Activated CD8-positive, alpha-beta T cell treated with anti-CD3 and anti-CD28 coated beads, Interleukin-2, amount 10 ng/mL, durations not matched to agents 7 days and 5 days (primary cell): Measurements from ENCODE around the gene OSM. TPM values are rescaled to one million over a fixed set of nuclear protein-coding genes. Genes with fewer than 3 reads are reported as not detected.
A peak's percentile ranks its signal among the peaks of the same experiment; 100 is the strongest.

Experiments
- ATAC-seq: fragments of 150-1000 bp; cut with Tn5 transposase; one replicate; pipeline ENCODE4 v1.10.0; 2021; ENCODE audit warnings: moderate library complexity
- CTCF ChIA-PET: fragments of 350-600 bp; sonication (Branson Sonifier 250); formaldehyde crosslinking; loops from one replicate; lab custom pipeline; 2021; ENCODE audit warnings: antibody characterized with exemption; lab: Charles Lee
- POLR2A ChIA-PET: fragments of 350-600 bp; sonication (Branson Sonifier 250); formaldehyde crosslinking; loops from one replicate; lab custom pipeline; 2021; ENCODE audit warnings: antibody characterized with exemption; lab: Charles Lee
- DNase-seq: peaks from one replicate; pipeline ENCODE4 v3.0.0-alpha.2; 2020
- H3K27ac Mint-ChIP-seq: one replicate; pipeline ENCODE4 v1.8.0; 2021; ENCODE audit warnings: mild to moderate bottlenecking, mixed read lengths
- H3K27me3 Mint-ChIP-seq: one replicate; pipeline ENCODE4 v1.8.0; 2021; ENCODE audit warnings: low read depth, mixed read lengths
- H3K36me3 Mint-ChIP-seq: one replicate; pipeline ENCODE4 v1.8.0; 2021; ENCODE audit warnings: low read depth, mixed read lengths
- H3K4me1 Mint-ChIP-seq: one replicate; pipeline ENCODE4 v1.8.0; 2021; ENCODE audit warnings: low read depth, mixed read lengths
- H3K4me3 Mint-ChIP-seq: one replicate; pipeline ENCODE4 v1.8.0; 2021; ENCODE audit warnings: mild to moderate bottlenecking, mixed read lengths
- H3K9me3 Mint-ChIP-seq: one replicate; pipeline ENCODE4 v1.8.0; 2022; ENCODE audit warnings: mixed read lengths; ENCODE audit not compliant: insufficient read depth
- total RNA-seq, 2 experiments: library from RNA; stranded (reverse); gene quantifications; one replicate each; pipeline ENCODE4 v1.2.3, GENCODE V29; 2021

The OSM gene
- total RNA-seq, 2 experiments from 2014 or later: 135 to 140 TPM

GRCh38 chr22:30226192-30226832, 40.3 kb downstream of the OSM start:
- peaks cover 8% of the 10 kb centered on the region for H3K36me3 Mint-ChIP-seq
- DNase-seq (no peak), ATAC-seq (no peak)
- H3K27ac Mint-ChIP-seq: peak overlapping the region; percentile 56
- CTCF ChIA-PET: interaction anchor here (0.8 to 1.5 kb wide), 4 partner anchors 29 to 138 kb away, joined by 3 to 6 read pairs (median 3); no protein-coding TSS in a partner anchor
- POLR2A ChIA-PET: interaction anchor here (0.8 kb wide), 1 partner anchor 41 kb away, joined by 3 read pairs; no protein-coding TSS in a partner anchor
- H3K9me3 Mint-ChIP-seq: no peaks in the 10 kb centered on the region
- H3K4me3 Mint-ChIP-seq: no peak overlapping the region
- no peaks in the 10 kb centered on the region for H3K27me3 Mint-ChIP-seq
- H3K4me1 Mint-ChIP-seq: peaks cover 89% of the 10 kb centered on the region

DNA sequence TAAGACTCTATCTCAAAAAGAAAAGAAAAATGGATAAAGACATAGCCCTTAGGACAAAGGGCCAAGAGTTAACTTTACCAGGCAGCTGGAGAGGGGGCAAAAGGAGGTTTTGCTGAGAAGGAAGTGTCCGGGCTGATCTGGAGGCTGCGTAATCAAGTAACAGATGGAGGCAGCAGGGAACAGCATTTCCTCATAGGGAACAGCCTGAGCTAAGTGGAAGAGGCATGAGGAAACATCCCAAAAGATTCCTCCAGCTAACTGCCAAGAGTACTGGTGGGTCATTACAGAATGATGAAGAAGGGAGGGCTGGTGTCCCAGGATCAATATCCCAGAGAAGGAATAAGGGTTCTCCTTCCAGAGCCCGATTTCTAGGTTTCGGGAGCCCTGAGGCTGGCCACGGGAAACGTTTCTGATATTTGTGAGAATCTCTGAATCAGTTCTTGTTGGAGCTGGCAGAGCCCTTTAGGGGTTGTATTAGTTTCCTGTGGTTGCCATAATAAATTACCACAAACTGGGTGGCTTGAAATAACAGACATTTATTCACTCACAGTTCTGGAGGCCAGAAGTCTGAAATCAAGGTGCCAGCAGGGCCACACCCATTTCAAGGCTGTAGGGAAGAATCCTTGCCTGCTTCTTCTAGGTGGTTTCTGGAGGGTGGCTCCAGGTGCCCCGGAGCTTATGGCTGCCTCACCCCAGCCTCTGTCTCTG, 41.3 kb downstream of the OSM start:
- Mint-ChIP-seq H3K9me3 (no peaks in the 10 kb centered on the region), H3K27ac (peak overlapping the region; percentile 92), H3K4me1 (peaks cover 94% of the 10 kb centered on the region), H3K4me3 (no peak overlapping the region), H3K36me3 (peaks cover 8% of the 10 kb centered on the region), H3K27me3 (no peaks in the 10 kb centered on the region)
- ATAC-seq (no peak), DNase-seq (no peak)
- ChIA-PET POLR2A (no interaction called here), CTCF (interaction anchor here (1.0 to 2.5 kb wide), 3 partner anchors 40 to 117 kb away, joined by 5 to 10 read pairs (median 5); no protein-coding TSS in a partner anchor)

GRCh38 chr22:30224161-30224857, 42.3 kb downstream of the OSM start:
- H3K9me3 Mint-ChIP-seq: no peaks in the 10 kb centered on the region
- ChIA-PET CTCF (interaction anchor here (1.0 to 2.5 kb wide), 3 partner anchors 39 to 116 kb away, joined by 5 to 10 read pairs (median 5); no protein-coding TSS in a partner anchor), POLR2A (no interaction called here)
- H3K36me3 Mint-ChIP-seq: peaks cover 8% of the 10 kb centered on the region
- no peak for DNase-seq
- H3K4me1 Mint-ChIP-seq: peaks cover 100% of the 10 kb centered on the region
- H3K4me3 Mint-ChIP-seq: no peak overlapping the region
- H3K27me3 Mint-ChIP-seq: no peaks in the 10 kb centered on the region
- peak overlapping the region; percentile 92 for H3K27ac Mint-ChIP-seq
- no peak for ATAC-seq

DNA sequence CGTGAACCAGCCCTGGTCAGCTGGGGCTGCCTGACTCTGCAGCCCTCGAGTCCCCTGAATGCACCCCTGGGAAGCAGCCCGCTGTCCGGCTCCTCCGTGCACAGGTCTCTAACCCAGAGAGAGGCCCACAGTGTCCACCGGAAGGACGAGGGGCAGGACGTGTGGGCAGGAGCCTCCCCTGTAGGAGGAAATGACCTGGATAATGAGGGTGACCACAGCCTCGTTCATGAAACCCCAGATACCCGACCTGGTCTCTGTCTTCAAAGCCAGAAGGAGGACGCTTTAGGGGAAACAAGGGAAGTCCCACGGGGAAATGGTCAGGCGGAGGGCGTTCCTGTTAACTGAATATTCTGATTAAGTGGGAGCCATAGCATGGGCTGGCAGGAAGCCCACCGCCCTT, 43.3 kb downstream of the OSM start:
- H3K27me3 Mint-ChIP-seq: no peaks in the 10 kb centered on the region
- DNase-seq (no peak), ATAC-seq (no peak)
- H3K4me1 Mint-ChIP-seq: peaks cover 96% of the 10 kb centered on the region
- ChIA-PET POLR2A (no interaction called here), CTCF (interaction anchor here (2.5 kb wide), 1 partner anchor 45 kb away, joined by 10 read pairs; no protein-coding TSS in a partner anchor)
- H3K36me3 Mint-ChIP-seq: peaks cover 8% of the 10 kb centered on the region
- H3K9me3 Mint-ChIP-seq: no peaks in the 10 kb centered on the region
- no peak overlapping the region for H3K4me3 Mint-ChIP-seq
- H3K27ac Mint-ChIP-seq: peak overlapping the region; percentile 92

DNA sequence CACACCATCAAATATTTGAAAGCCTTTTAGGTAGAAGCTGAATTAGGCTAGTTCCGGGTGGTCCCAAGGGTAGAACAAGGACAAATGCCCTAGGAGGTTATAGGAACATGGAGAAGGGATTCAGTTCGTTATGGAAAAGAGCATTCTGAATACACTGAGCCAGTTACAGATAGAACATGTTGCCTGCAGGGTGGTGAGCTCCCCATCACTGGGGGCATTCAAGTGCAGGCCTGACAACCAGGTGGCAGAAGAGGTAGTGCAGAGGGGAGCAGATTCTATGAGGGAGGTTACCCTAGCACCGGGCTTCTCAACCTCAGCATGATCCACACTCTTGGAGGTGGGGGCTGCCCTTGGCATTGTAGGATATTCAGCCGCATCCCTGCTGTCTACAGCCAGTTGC, 44.3 kb downstream of the OSM start:
- CTCF ChIA-PET: interaction anchor here (0.8 to 1.7 kb wide), 2 partner anchors 37 to 46 kb away, joined by 3 to 5 read pairs; no protein-coding TSS in a partner anchor
- Mint-ChIP-seq H3K9me3 (no peaks in the 10 kb centered on the region), H3K4me1 (peaks cover 96% of the 10 kb centered on the region), H3K27ac (peak overlapping the region; percentile 92), H3K27me3 (no peaks in the 10 kb centered on the region), H3K4me3 (no peak overlapping the region), H3K36me3 (peaks cover 8% of the 10 kb centered on the region)
- ATAC-seq: no peak
- POLR2A ChIA-PET: interaction anchor here (2.7 kb wide), 1 partner anchor 26 kb away, joined by 10 read pairs; no protein-coding TSS in a partner anchor
- DNase-seq: no peak

GRCh38 chr22:30221121-30221992, 45.3 kb downstream of the OSM start:
- H3K27me3 Mint-ChIP-seq: no peaks in the 10 kb centered on the region
- H3K4me3 Mint-ChIP-seq: peak overlapping the region; percentile 53
- peak; percentile 82 for ATAC-seq
- ChIA-PET POLR2A (interaction anchor here (0.6 to 2.7 kb wide), 13 partner anchors 15 to 1026 kb away, joined by 3 to 21 read pairs (median 6); partner anchors contain the start of gene LIF), CTCF (interaction anchor here (0.5 to 2.4 kb wide), 11 partner anchors 16 to 908 kb away, joined by 3 to 25 read pairs (median 3); no protein-coding TSS in a partner anchor)
- peak overlapping the region; percentile 92 for H3K27ac Mint-ChIP-seq
- H3K36me3 Mint-ChIP-seq: peaks cover 9% of the 10 kb centered on the region
- peak; percentile 92 for DNase-seq
- H3K4me1 Mint-ChIP-seq: peaks cover 94% of the 10 kb centered on the region
- H3K9me3 Mint-ChIP-seq: no peaks in the 10 kb centered on the region

DNA sequence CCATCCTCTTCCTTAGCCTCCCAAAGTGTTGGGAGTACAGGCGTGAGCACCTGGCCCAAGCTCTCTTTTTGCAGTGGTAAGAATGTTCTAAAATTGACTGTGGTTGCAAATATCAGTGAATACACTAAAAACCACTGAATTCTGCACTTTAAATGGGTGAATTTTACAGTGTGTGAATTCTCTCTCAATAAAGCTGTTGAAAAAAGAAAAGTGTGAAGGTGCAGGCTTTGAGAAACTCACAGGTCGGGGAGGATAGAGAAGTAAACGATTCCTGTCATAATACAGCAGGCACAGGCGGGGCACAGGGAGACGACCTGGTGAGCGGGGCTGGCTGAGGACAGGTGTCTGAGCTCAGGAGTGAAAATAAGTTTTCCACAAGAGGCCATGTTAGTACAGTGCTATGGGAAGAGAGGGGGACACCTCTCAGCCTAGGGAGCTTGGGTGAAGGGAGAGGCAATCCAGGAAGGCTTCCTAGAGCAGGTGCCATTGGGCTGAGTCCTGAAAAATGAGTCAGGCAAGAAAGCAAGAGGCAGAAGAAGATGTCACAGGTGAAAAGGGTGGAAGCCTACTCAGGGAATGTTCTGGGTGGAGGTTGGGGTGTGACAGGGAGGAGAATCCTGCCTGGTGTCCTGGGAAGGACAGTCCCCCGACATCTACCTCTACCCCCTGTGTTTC, 46.2 kb downstream of the OSM start:
- DNase-seq: no peak
- no peak for ATAC-seq
- CTCF ChIA-PET: interaction anchor here (0.6 to 2.4 kb wide), 10 partner anchors 11 to 204 kb away, joined by 3 to 25 read pairs (median 4); partner anchors contain the start of gene MTFP1
- H3K36me3 Mint-ChIP-seq: peaks cover 11% of the 10 kb centered on the region
- POLR2A ChIA-PET: interaction anchor here (0.7 to 2.7 kb wide), 12 partner anchors 14 to 102 kb away, joined by 3 to 21 read pairs (median 8); partner anchors contain the start of gene LIF
- H3K4me3 Mint-ChIP-seq: peak overlapping the region; percentile 53
- peaks cover 94% of the 10 kb centered on the region for H3K4me1 Mint-ChIP-seq
- peak overlapping the region; percentile 92 for H3K27ac Mint-ChIP-seq
- no peaks in the 10 kb centered on the region for H3K27me3 Mint-ChIP-seq
- no peaks in the 10 kb centered on the region for H3K9me3 Mint-ChIP-seq

DNA sequence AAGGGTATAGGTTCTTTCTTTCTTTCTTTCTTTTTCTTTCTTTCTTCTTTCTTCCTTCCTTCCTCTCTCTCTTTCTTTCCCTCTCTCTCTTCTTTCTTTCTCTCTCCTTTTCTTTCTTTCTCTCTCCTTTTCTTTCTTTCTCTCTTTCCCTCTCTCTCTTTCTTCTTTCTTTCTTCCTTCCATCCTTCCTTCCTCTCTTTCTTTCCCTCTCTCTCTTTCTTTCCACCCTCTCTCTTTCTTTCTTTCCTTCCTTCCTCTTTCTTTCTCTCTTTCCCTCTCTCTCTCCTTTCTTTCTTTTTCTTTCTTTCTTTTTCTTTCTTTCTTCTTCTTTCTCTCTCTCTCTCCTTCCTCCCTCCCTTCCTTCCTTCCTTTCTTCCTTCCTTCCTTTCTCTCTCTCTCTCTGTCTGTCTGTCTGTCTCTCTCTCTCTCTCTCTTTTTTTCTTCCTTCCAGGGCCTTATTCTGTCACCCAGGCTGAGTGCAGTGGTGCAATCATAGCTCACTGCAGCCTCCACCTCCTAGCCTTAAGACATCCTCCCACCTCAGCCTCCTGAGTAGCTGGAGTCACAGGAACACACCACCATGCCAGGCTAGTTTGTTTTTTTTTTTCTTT, 46.9 kb downstream of the OSM start:
- no peak overlapping the region for H3K4me3 Mint-ChIP-seq
- no peak for ATAC-seq
- H3K36me3 Mint-ChIP-seq: peaks cover 8% of the 10 kb centered on the region
- DNase-seq: no peak
- ChIA-PET CTCF (interaction anchor here (0.6 to 2.4 kb wide), 4 partner anchors 11 to 205 kb away, joined by 3 to 25 read pairs (median 3); partner anchors contain the start of gene MTFP1), POLR2A (interaction anchor here (0.7 to 2.7 kb wide), 9 partner anchors 19 to 50 kb away, joined by 3 to 21 read pairs (median 10); partner anchors contain the start of gene LIF)
- peak overlapping the region; percentile 92 for H3K27ac Mint-ChIP-seq
- peaks cover 94% of the 10 kb centered on the region for H3K4me1 Mint-ChIP-seq
- H3K9me3 Mint-ChIP-seq: no peaks in the 10 kb centered on the region
- no peaks in the 10 kb centered on the region for H3K27me3 Mint-ChIP-seq

DNA sequence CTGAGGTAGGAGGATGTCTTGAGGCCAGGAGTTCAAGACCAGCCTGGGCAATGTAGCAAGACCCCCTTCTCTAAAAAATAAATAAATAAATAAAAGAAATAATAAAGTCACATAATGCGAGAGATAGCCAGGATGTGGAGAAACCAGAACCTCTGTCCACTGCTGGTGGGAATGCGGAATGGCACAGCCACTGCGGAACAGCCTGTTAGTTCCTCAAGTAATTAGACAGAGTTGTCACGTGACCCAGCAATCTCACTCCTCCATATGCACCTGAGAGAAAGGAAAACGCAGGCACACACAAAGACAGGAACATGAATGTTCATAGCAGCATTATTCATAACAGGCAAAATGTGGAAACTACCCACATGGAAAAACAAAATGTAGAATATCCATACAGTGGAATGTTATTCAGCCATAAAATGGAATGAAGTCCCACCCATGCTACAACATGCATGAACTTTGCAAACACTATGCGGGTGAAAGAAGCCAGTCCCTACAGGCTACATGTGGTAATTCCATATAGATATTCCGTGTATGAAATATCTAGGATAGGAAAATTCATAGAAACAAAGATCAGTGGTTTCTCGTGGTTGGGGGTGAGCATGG, 47.5 kb downstream of the OSM start:
- no peaks in the 10 kb centered on the region for H3K9me3 Mint-ChIP-seq
- no peaks in the 10 kb centered on the region for H3K27me3 Mint-ChIP-seq
- ATAC-seq (no peak), DNase-seq (no peak)
- H3K36me3 Mint-ChIP-seq: peaks cover 8% of the 10 kb centered on the region
- H3K4me3 Mint-ChIP-seq: no peak overlapping the region
- ChIA-PET POLR2A (no interaction called here), CTCF (no interaction called here)
- H3K4me1 Mint-ChIP-seq: peaks cover 94% of the 10 kb centered on the region
- H3K27ac Mint-ChIP-seq: peak overlapping the region; percentile 92
